ENCODE measurements around the gene MED13L.

GRCh38 chr12:116325336-116325664 is 47.8 kb upstream of the MED13L start:
- TF ChIP-seq ZFP3 (CRISPR knock-in tag; IDR thresholded peaks at IDR 0.05) (no peak), PATZ1 (CRISPR knock-in tag; IDR thresholded peaks at IDR 0.05; ENCODE audit: borderline replicate concordance) (no peak), ESRRG (CRISPR knock-in tag; IDR thresholded peaks at IDR 0.05) (no peak), ZNF565 (CRISPR knock-in tag; conservative IDR thresholded peaks at IDR 0.05; ENCODE audit: low read depth) (no peak), GLIS3 (CRISPR knock-in tag; IDR thresholded peaks at IDR 0.05) (no peak), ZC3H10 (CRISPR knock-in tag; IDR thresholded peaks at IDR 0.05) (no peak), RARB (CRISPR knock-in tag; IDR thresholded peaks at IDR 0.05) (no peak), ISL1 (CRISPR knock-in tag; IDR thresholded peaks at IDR 0.05) (no peak), ARNTL (CRISPR knock-in tag; IDR thresholded peaks at IDR 0.05; ENCODE audit: borderline replicate concordance, low read depth) (no peak), SNAI2 (CRISPR knock-in tag; IDR thresholded peaks at IDR 0.05) (no peak), TCF4 (CRISPR knock-in tag; IDR thresholded peaks at IDR 0.05; ENCODE audit: borderline replicate concordance) (no peak), ZNF70 (CRISPR knock-in tag; IDR thresholded peaks at IDR 0.05) (no peak)
- TF ChIP-seq, protein P1, sequence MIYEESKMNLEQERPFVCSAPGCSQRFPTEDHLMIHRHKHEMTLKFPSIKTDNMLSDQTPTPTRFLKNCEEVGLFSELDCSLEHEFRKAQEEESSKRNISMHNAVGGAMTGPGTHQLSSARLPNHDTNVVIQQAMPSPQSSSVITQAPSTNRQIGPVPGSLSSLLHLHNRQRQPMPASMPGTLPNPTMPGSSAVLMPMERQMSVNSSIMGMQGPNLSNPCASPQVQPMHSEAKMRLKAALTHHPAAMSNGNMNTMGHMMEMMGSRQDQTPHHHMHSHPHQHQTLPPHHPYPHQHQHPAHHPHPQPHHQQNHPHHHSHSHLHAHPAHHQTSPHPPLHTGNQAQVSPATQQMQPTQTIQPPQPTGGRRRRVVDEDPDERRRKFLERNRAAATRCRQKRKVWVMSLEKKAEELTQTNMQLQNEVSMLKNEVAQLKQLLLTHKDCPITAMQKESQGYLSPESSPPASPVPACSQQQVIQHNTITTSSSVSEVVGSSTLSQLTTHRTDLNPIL (CRISPR knock-in tag; IDR thresholded peaks at IDR 0.05; ENCODE audit: low read depth): no peak
